ENCODE results near the gene PAX7. TPM values are rescaled to one million over a fixed set of nuclear protein-coding genes. Genes with fewer than 3 reads are reported as not detected.

The PAX7 gene
- polyA plus RNA-seq, 1 donor from 2014 or later, result not detected

DNA sequence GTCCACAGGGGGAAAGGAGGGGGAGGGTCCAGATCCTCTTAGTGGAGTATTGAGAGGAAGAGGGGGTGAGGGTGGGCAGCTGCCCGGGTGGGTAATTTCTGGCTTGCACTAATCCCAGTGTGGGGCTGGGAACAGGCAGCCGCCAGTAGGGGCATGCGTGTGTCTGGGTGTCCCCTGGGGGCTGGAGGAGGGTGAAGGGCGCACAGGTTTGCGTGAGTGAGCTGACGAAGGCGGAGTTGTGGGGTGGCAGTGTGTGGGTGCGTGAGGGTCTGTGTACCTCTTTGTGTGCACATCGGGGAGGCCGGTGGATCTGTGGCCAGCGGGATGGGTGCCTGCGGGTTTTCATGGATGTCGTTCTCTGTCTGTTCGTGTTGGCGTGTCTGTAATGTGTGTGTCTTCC is 97.3 kb downstream of the PAX7 start:
- no peaks in the 10 kb centered on the region for H3K9me2 ChIP-seq (ENCODE audit: insufficient read depth, low read length)

DNA sequence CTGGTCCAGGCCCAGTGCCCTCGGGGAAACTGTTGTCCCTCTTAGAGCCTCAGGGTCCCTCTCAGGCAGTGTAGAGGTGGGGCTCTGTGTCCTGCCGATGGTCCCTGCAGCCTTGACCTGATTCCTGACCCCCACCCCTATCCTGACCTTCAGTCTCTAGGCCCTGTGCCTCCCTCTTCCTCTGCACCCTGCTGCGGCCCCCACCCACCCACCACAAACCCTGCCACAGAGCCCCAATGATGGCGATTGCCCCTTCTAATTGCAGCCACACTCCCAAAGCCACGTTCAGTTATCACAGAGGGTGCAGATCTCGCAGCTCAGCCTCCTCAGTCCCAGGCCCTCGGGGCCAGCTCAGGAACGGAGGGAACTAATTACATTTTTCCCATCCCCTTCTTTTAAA is 99.7 kb downstream of the PAX7 start:
- Histone ChIP-seq H3K27me3 (ENCODE audit: insufficient read depth, low read depth, low read length) (no peaks in the 10 kb centered on the region), H3K27ac (ENCODE audit: low read length) (no peak overlapping the region), H2AFZ (ENCODE audit: low read depth, low read length) (no peak overlapping the region), H3K9me3 (ENCODE audit: low read length) (no peaks in the 10 kb centered on the region), H3K9ac (ENCODE audit: low read length) (no peak overlapping the region), H3K79me2 (replicated peaks; ENCODE audit: insufficient read depth, low read length) (no peaks in the 10 kb centered on the region), H3K4me3 (ENCODE audit: low read length) (no peak overlapping the region), H3K36me3 (ENCODE audit: insufficient read depth, low read length) (no peaks in the 10 kb centered on the region), H3K4me2 (ENCODE audit: low read length) (no peak overlapping the region), H3F3A (ENCODE audit: insufficient read depth, low read length, poor library complexity, severe bottlenecking) (no peaks in the 10 kb centered on the region), H3K9me2 (ENCODE audit: insufficient read depth, low read length) (no peaks in the 10 kb centered on the region), H4K20me1 (ENCODE audit: insufficient read depth) (no peaks in the 10 kb centered on the region)
- TF ChIP-seq, protein P1, sequence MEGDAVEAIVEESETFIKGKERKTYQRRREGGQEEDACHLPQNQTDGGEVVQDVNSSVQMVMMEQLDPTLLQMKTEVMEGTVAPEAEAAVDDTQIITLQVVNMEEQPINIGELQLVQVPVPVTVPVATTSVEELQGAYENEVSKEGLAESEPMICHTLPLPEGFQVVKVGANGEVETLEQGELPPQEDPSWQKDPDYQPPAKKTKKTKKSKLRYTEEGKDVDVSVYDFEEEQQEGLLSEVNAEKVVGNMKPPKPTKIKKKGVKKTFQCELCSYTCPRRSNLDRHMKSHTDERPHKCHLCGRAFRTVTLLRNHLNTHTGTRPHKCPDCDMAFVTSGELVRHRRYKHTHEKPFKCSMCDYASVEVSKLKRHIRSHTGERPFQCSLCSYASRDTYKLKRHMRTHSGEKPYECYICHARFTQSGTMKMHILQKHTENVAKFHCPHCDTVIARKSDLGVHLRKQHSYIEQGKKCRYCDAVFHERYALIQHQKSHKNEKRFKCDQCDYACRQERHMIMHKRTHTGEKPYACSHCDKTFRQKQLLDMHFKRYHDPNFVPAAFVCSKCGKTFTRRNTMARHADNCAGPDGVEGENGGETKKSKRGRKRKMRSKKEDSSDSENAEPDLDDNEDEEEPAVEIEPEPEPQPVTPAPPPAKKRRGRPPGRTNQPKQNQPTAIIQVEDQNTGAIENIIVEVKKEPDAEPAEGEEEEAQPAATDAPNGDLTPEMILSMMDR (IDR thresholded peaks at IDR 0.05; ENCODE audit: poor library complexity, severe bottlenecking), result no peak
- no peak for TF ChIP-seq EP300 (conservative IDR thresholded peaks at IDR 0.05; ENCODE audit: poor library complexity, severe bottlenecking)
- TF ChIP-seq SMC3 (conservative IDR thresholded peaks at IDR 0.05; ENCODE audit: poor library complexity), result no peak
- no peak for TF ChIP-seq TAF1 (IDR thresholded peaks at IDR 0.05; ENCODE audit: low read depth)
- no peak for TF ChIP-seq POLR2AphosphoS5 (IDR thresholded peaks at IDR 0.05)
- TF ChIP-seq EZH2 (IDR thresholded peaks at IDR 0.05; ENCODE audit: borderline replicate concordance, insufficient read depth, low read length, poor library complexity, severe bottlenecking), result no peak
- no peak for TF ChIP-seq MXI1 (conservative IDR thresholded peaks at IDR 0.05; ENCODE audit: poor library complexity, severe bottlenecking)

More for the DNA sequence above, 97.3 kb downstream of the PAX7 start:
- no peak overlapping the region for H3K4me3 ChIP-seq (ENCODE audit: low read length)
- H4K20me1 ChIP-seq (ENCODE audit: insufficient read depth), result no peaks in the 10 kb centered on the region
- H3K27ac ChIP-seq (ENCODE audit: low read length), result no peak overlapping the region
- H3K27me3 ChIP-seq (ENCODE audit: insufficient read depth, low read depth, low read length), result no peaks in the 10 kb centered on the region
- TF ChIP-seq SMC3 (conservative IDR thresholded peaks at IDR 0.05; ENCODE audit: poor library complexity) (no peak), TAF1 (IDR thresholded peaks at IDR 0.05; ENCODE audit: low read depth) (no peak), MXI1 (conservative IDR thresholded peaks at IDR 0.05; ENCODE audit: poor library complexity, severe bottlenecking) (no peak), EP300 (conservative IDR thresholded peaks at IDR 0.05; ENCODE audit: poor library complexity, severe bottlenecking) (no peak), EZH2 (IDR thresholded peaks at IDR 0.05; ENCODE audit: borderline replicate concordance, insufficient read depth, low read length, poor library complexity, severe bottlenecking) (no peak), RAD21 (conservative IDR thresholded peaks at IDR 0.05) (no peak), POLR2AphosphoS5 (IDR thresholded peaks at IDR 0.05) (no peak)
- TF ChIP-seq, protein P2, sequence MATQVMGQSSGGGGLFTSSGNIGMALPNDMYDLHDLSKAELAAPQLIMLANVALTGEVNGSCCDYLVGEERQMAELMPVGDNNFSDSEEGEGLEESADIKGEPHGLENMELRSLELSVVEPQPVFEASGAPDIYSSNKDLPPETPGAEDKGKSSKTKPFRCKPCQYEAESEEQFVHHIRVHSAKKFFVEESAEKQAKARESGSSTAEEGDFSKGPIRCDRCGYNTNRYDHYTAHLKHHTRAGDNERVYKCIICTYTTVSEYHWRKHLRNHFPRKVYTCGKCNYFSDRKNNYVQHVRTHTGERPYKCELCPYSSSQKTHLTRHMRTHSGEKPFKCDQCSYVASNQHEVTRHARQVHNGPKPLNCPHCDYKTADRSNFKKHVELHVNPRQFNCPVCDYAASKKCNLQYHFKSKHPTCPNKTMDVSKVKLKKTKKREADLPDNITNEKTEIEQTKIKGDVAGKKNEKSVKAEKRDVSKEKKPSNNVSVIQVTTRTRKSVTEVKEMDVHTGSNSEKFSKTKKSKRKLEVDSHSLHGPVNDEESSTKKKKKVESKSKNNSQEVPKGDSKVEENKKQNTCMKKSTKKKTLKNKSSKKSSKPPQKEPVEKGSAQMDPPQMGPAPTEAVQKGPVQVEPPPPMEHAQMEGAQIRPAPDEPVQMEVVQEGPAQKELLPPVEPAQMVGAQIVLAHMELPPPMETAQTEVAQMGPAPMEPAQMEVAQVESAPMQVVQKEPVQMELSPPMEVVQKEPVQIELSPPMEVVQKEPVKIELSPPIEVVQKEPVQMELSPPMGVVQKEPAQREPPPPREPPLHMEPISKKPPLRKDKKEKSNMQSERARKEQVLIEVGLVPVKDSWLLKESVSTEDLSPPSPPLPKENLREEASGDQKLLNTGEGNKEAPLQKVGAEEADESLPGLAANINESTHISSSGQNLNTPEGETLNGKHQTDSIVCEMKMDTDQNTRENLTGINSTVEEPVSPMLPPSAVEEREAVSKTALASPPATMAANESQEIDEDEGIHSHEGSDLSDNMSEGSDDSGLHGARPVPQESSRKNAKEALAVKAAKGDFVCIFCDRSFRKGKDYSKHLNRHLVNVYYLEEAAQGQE (IDR thresholded peaks at IDR 0.05; ENCODE audit: borderline replicate concordance), result no peak
- TF ChIP-seq, protein P1 (IDR thresholded peaks at IDR 0.05; ENCODE audit: poor library complexity, severe bottlenecking), result no peak
- no peaks in the 10 kb centered on the region for H3K9me3 ChIP-seq (ENCODE audit: low read length)
- H3K36me3 ChIP-seq (ENCODE audit: insufficient read depth, low read length), result no peaks in the 10 kb centered on the region
- H2AFZ ChIP-seq (ENCODE audit: low read depth, low read length), result no peak overlapping the region
- H3F3A ChIP-seq (ENCODE audit: insufficient read depth, low read length, poor library complexity, severe bottlenecking), result no peaks in the 10 kb centered on the region
- H3K79me2 ChIP-seq (replicated peaks; ENCODE audit: insufficient read depth, low read length), result no peaks in the 10 kb centered on the region
- H3K4me2 ChIP-seq (ENCODE audit: low read length), result no peak overlapping the region
- H3K9ac ChIP-seq (ENCODE audit: low read length), result no peak overlapping the region
